ENCODE measurements around the gene DSC1.

GRCh38 chr18:31088532-31088931 is 74.1 kb downstream of the DSC1 start:
- TF ChIP-seq EZH2 (IDR thresholded peaks at IDR 0.05; ENCODE audit: low read length, unreplicated experiment) (no peak), CTCF (conservative IDR thresholded peaks at IDR 0.05; ENCODE audit: low read depth, low read length) (no peak)
